Ishikawa (cell line): Measurements from ENCODE around the gene MSANTD1.

Experiments
- EGR1 ChIP-seq: IDR thresholded peaks from 2 replicates; pipeline ENCODE4 v1.6.1; 2012
- EP300 ChIP-seq: IDR thresholded peaks from 2 replicates; pipeline ENCODE4 v1.6.1; 2012; ENCODE audit warnings: borderline replicate concordance
- MAX ChIP-seq: IDR thresholded peaks from 2 replicates; pipeline ENCODE4 v1.6.1; 2012
- RAD21 ChIP-seq: IDR thresholded peaks from 2 replicates; pipeline ENCODE4 v1.6.1; 2012; ENCODE audit warnings: low read depth
- REST ChIP-seq: IDR thresholded peaks from 2 replicates; pipeline ENCODE4 v1.6.1; 2012; ENCODE audit warnings: low read depth, mild to moderate bottlenecking
- TAF1 ChIP-seq: IDR thresholded peaks from 2 replicates; pipeline ENCODE4 v1.6.1; 2012; ENCODE audit warnings: low read depth, mild to moderate bottlenecking

DNA sequence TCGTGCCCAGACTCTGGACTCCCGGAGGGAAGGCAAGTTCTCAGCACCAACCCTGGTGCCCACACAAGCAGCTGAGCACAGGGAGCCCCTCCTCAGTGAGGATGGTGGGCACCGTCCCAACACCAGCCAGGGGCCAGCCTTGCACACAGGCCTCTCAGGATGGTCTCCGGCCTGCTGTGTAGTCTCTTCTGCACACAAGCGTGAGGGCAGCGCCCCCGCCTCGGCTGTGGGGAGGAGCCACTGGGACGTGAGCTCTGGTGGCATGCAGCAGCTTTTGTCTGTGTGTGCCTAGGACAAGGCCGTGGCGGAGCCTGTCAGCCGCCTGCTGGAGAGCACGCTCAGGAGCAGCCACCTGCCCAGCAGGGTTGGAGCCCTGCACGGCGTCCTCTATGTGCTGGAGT is 16.1 kb upstream of the MSANTD1 start:
- TF ChIP-seq RAD21 (no peak), EP300 (no peak), EGR1 (no peak), TAF1 (no peak), REST (no peak), MAX (no peak)
